Motor neuron (in vitro differentiated cells): ENCODE data around the gene WDR86. TPM values are rescaled to one million over a fixed set of nuclear protein-coding genes. Genes with fewer than 3 reads are reported as not detected.

ENCODE experiments used
- ATAC-seq, 8 experiments: fragments of 200-7000 bp; cut with Tn5 transposase; replicated peaks in 6 of 8; 2 replicates each; pipeline ENCODE4 v1.8.0; 2021; ENCODE audit warnings: mild to moderate bottlenecking in 8 of 8, moderate library complexity in 8 of 8
- H3K27ac ChIP-seq, 2 donors: fragments of 250-450 bp; sonication (Bioruptor Pico); 2 replicates each; pipeline ENCODE4 v1.9.0; 2021; ENCODE audit warnings: antibody characterized with exemption in 2 of 2, mild to moderate bottlenecking in 2 of 2, moderate library complexity in 1 of 2
- H3K4me1 ChIP-seq, 2 donors: fragments of 250-450 bp; sonication (Bioruptor Pico); replicated peaks in 1 of 2; 2 replicates each; pipeline ENCODE4 v1.6.1; 2021; ENCODE audit warnings: antibody characterized with exemption in 2 of 2, mild to moderate bottlenecking in 2 of 2, moderate library complexity in 1 of 2
- H3K4me3 ChIP-seq, 5 donors: fragments of 250-450 bp; sonication (Bioruptor Pico); 2 replicates each; pipeline ENCODE4 v1.9.0; 2021; ENCODE audit warnings: antibody characterized with exemption in 5 of 5, mild to moderate bottlenecking in 5 of 5, moderate library complexity in 4 of 5
- WGBS, 10 experiments: fragments of 450-650 bp; shearing (Covaris generic); methylation state at CpG; one replicate each; pipeline ENCODE4 v1.0.0; 2022; 5-methylcytosine and 5-hydroxymethylcytosine counted together
- in situ Hi-C, 9 experiments: fragments of 400-800 bp; cut with MboI; loops; one replicate each; pipeline ENCODE4 v1.15.0; 2021; ENCODE audit warnings: low sequenced_read_pairs in 9 of 9, low pct_unique_long_range_greater_than_20kb in 2 of 9; ENCODE audit not compliant: unreplicated experiment in 9 of 9
- total RNA-seq, 8 experiments: library from RNA; unstranded; fragments of 300-600 nt; gene quantifications; 2 replicates each; pipeline versions ENCODE4 v1.2.3 to v1.2.4, GENCODE V29; 2022

The WDR86 gene
- total RNA-seq, 8 experiments from 2014 or later: 0.56 to 35.3 (median 21.8) TPM

- no peak overlapping the region for H3K4me3 ChIP-seq
Measured at GRCh38 chr7:151406886-151407583, 2.8 kb downstream of the WDR86 start.

GRCh38 chr7:151406051-151406875 is 3.6 kb downstream of the WDR86 start:
- no peak for ATAC-seq
- in situ Hi-C loops: no loop called here
- H3K4me3 ChIP-seq: no peak overlapping the region
- H3K27ac ChIP-seq: no peak overlapping the region
- peaks cover 20 to 24% of the 10 kb centered on the region in 2 donors for H3K4me1 ChIP-seq
- 73 to 93% (median 86%) methylated on average over 7 to 21 of the region's 24 CpGs; no CpG with 5 or more reads in 4 of the 10 experiments for WGBS, 10 experiments

More at GRCh38 chr7:151406886-151407583, 2.8 kb downstream of the WDR86 start:
- in situ Hi-C loops: no loop called here
- no peak for ATAC-seq
- Histone ChIP-seq H3K27ac (no peak overlapping the region), H3K4me1 (peaks cover 20 to 24% of the 10 kb centered on the region in 2 donors)
- 14 to 100% (median 83%) methylated on average over 1 to 3 of the region's 9 CpGs; no CpG with 5 or more reads in 1 of the 10 experiments for WGBS, 10 experiments

DNA sequence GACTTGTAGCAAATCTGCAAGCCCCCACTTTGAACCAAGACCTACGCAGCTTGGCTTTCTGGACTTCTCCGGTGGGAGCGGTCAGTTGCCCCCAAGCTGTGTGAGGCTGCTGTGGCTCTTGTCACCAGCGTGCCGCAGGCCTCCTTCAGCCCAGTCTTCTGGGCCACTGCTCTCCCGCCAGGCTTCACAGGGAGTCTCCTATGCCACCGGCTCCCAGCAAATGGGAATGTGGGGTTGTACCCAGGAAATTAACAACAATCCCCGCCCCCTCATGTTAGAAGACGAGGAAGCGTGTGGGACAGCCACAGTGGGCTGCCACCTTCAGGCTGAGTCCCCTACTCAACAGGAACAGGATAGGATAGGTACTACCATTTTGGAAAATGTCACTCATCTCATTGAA is 4.2 kb downstream of the WDR86 start:
- 87 to 100% (median 100%) methylated on average over 1 to 3 of the region's 10 CpGs; no CpG with 5 or more reads in 5 of the 10 experiments for WGBS, 10 experiments
- no peak overlapping the region for H3K27ac ChIP-seq
- no peak for ATAC-seq
- in situ Hi-C loops: no loop called here
- H3K4me1 ChIP-seq: peaks cover 18 to 24% of the 10 kb centered on the region in 2 donors
- H3K4me3 ChIP-seq: no peak overlapping the region

GRCh38 chr7:151405056-151405455 is 4.8 kb downstream of the WDR86 start:
- H3K4me1 ChIP-seq: peaks cover 18 to 24% of the 10 kb centered on the region in 2 donors
- 80 to 100% (median 95%) methylated on average over 2 to 5 of the region's 9 CpGs; no CpG with 5 or more reads in 5 of the 10 experiments for WGBS, 10 experiments
- in situ Hi-C loops: no loop called here
- no peak overlapping the region for H3K4me3 ChIP-seq
- peak overlapping the region; percentile 28 to 29 for H3K27ac ChIP-seq
- ATAC-seq: no peak

DNA sequence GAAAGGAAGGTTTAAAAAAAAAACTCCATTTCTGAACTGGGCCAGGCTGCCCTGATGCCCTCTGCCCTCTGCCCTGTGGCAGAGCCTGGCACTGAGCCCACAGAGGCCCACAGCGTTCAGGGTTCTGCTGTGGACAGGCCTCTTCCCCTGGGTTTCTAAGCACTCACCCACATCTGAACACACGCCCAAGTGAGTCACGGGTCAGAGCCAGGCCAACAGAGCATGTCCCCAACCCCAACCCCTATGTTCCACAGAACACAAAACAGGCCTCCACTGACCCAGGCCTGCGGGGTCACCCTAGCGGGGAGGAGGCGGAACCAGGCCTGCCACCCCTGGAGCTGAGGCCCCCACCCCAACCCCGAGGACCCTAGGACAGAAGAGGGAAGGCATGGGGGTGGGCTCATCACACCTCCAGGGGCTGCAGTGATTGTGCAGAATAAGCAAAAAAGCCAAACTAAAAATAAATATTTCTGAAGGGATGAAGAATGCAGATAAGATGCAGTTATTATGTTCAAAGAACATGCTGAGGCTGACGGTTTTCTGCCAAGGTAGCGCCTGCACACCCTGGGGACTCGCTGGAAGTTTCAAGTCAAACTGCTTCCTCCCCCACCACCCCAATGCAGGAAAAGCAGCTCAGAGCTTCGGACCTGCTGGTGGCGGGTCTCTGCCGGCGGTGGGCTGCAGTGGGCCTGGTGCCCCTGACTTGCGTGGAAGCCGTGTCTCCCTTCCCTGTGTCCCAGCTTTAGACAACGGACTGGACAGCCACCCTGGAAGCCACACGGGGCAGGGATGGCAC is 5.4 kb downstream of the WDR86 start:
- H3K4me1 ChIP-seq: peaks cover 18 to 24% of the 10 kb centered on the region in 2 donors
- H3K27ac ChIP-seq: peak overlapping the region; percentile 28 to 41
- no peak overlapping the region for H3K4me3 ChIP-seq
- in situ Hi-C loops: no loop called here
- 0 to 100% (median 71%) methylated on average over 1 to 5 of the region's 18 CpGs; no CpG with 5 or more reads in 2 of the 10 experiments for WGBS, 10 experiments
- peak in 6 of 8 experiments; percentile 24 to 88 (median 35) for ATAC-seq

DNA sequence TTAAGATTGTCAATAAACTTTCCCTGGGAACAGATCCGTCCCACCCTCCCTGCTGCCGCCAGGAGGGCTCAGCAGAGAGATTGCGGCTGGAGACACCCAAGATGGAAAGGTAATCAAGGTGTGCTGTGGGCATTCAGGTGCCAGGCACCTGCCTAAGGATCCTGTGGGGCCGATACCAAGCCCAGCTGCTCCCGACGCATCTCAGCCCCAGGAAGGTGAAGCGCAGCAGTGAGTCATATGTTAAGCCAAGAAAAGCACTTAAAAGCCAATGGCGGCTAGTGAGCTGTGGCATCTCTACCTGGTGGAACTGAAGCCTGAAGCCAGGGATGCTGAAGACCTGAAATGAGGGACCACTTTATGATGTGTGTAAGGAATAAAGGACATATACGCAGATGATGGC is 6.1 kb downstream of the WDR86 start:
- in situ Hi-C loops: no loop called here
- ATAC-seq: no peak
- Histone ChIP-seq H3K4me1 (peaks cover 18 to 24% of the 10 kb centered on the region in 2 donors), H3K27ac (no peak overlapping the region), H3K4me3 (no peak overlapping the region)
- 50 to 100% (median 94%) methylated on average over 1 to 9 of the region's 9 CpGs; no CpG with 5 or more reads in 3 of the 10 experiments for WGBS, 10 experiments

DNA sequence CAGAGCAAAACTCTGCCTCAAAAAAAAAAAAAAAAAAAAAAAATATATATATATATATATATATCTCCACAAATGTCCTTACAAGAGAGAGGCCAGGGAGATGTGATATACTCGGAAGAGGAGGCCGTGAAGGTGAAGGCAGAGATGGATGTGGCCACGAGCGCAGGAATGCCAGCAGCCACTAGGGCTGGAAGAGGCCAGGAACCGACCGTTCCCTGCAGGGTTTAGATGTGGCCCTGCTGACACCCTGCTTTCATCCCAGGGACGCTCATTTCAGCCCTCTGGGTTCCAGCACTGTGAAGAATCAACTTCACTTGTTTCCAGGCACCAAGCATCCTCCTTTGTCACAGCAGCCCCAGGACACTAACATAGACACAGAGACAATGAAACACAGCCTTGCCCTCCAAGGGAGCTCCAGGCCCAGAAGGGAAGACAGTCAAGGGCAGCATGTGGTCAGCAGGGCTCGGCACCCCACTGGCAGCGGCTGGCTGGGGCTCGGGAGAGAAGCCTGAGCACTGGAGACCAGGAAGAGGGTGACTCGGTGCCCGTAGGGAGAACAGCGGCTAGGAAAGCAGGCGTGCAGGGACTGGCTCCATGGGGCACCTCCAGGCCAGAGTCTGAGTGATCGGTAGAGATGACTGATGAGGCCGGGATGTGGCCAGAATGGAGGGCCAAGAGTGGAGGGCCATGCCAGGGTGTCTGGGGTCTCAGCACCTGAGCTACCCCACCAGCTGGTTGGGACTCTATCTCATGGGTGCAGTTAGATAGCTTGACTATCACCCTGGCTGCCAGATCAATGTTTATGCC is 7.6 kb downstream of the WDR86 start:
- peaks cover 11 to 18% of the 10 kb centered on the region in 2 donors for H3K4me1 ChIP-seq
- H3K27ac ChIP-seq: no peak overlapping the region
- 45 to 97% (median 91%) methylated on average over 3 to 5 of the region's 16 CpGs; no CpG with 5 or more reads in 6 of the 10 experiments for WGBS, 10 experiments
- ATAC-seq: no peak
- H3K4me3 ChIP-seq: no peak overlapping the region
- in situ Hi-C loops: no loop called here

DNA sequence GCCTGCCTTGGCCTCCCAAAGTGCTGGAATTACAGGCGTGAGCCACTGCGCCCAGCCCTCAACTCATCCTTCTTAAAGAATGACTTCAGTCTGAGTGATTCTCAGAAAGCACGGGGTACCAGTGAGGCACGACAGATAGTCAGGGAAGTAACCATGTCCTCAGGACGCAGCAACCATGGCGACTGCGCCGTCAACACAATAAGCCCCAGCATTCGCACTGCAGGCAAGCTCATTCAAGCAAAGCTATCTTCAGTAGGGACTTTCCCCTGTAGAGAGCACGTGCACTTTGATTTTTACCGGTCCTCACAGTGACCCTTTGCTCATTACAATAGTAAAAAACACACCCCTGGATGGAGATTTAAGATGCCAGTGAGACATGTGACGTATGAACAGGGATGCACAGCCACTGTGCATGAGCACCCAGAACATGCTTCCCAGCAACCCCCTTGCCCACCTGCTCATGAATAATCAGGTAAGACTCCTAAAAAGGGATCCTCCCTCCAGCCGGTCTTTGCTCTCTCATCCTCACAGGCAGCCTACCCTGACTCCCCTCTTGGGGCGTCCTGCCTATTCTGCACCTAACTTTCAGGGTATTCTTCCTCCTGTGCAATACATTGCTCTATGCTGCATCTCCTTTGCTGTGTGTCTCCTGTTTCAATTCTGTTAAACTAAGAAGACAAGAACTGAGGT is 9.1 kb downstream of the WDR86 start:
- peak in 3 of 8 experiments; percentile 23 to 44 (median 25) for ATAC-seq
- WGBS, 10 experiments: 33 to 84% (median 71%) methylated on average over 1 to 7 of the region's 14 CpGs; no CpG with 5 or more reads in 1 of the 10 experiments
- in situ Hi-C loops: no loop called here
- Histone ChIP-seq H3K4me3 (no peak overlapping the region), H3K27ac (no peak overlapping the region), H3K4me1 (peaks cover 11 to 18% of the 10 kb centered on the region in 2 donors)

GRCh38 chr7:151399906-151400305 is 9.9 kb downstream of the WDR86 start:
- ATAC-seq: no peak
- 0 to 100% (median 5%) methylated on average over 1 to 4 of the region's 14 CpGs; no CpG with 5 or more reads in 5 of the 10 experiments for WGBS, 10 experiments
- Histone ChIP-seq H3K27ac (no peak overlapping the region), H3K4me1 (peaks cover 11 to 17% of the 10 kb centered on the region in 2 donors), H3K4me3 (no peak overlapping the region)
- in situ Hi-C loops: no loop called here

GRCh38 chr7:151399305-151399601 is 10.6 kb downstream of the WDR86 start:
- ATAC-seq: no peak
- Histone ChIP-seq H3K4me3 (no peak overlapping the region), H3K27ac (no peak overlapping the region), H3K4me1 (peaks cover 4 to 10% of the 10 kb centered on the region in 2 donors)
- in situ Hi-C loops: no loop called here
- WGBS, 10 experiments: 50 to 100% (median 90%) methylated on average over 1 to 4 of the region's 7 CpGs; no CpG with 5 or more reads in 5 of the 10 experiments

DNA sequence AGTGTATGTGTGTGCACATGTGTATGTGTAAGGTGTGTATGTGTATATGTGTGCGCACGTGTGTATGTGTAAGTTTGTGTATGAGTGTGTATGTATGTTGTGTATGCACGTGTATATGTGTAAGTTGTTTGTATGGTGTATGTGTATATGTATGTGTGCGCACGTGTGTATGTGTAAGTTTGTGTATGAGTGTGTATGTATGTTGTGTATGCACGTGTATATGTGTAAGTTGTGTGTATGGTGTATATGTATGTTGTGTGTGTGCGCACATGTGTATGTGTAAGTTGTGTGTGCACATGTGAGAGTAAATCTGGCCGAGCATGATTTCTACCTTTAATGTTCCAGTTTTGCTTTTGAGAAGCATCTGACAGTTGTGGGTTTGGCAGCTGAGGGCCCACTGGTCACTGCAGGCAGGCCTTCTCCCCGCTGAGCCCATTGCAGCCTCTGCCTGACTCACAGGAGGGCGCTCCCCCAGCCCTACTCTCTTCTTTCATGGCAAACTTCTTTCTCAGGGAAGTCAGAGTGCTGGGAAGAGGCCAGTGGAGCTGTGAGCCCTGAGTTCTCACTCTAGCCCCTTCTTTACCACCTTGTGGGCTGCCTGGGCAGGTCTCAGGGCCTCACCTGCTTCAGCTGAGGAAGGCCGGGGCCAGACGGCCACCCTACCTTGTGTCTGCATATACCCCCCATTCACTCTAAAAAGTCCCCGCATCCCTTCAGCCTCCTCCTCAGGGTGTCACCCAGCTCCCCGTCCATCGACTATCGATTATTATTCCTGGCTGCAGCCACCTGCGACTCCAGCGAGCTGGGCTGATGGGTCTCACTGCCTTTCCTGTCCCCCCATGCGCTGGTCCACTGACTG is 11.2 kb downstream of the WDR86 start:
- Histone ChIP-seq H3K4me3 (no peak overlapping the region), H3K4me1 (peaks cover 0 to 4% of the 10 kb centered on the region in 2 donors), H3K27ac (no peak overlapping the region)
- in situ Hi-C loops: no loop called here
- WGBS, 10 experiments: 64 to 100% (median 91%) methylated on average over 2 to 9 of the region's 19 CpGs
- ATAC-seq: no peak
